BLaER1 treated with 17β-estradiol and CSF1 and Interleukin-3, amounts not matched to agents 10 nM and 100 nM (cell line): ENCODE data around the gene C5orf46.

Experiments
- H3K27ac ChIP-seq, 11 experiments: shearing (Covaris generic); formaldehyde crosslinking; 2 replicates each; pipeline ENCODE4 v1.8.1; 2022
- H3K27me3 ChIP-seq, 11 experiments: shearing (Covaris generic); formaldehyde crosslinking; 2 replicates each; pipeline ENCODE4 v1.8.1; 2022
- H3K36me3 ChIP-seq, 11 experiments: shearing (Covaris generic); formaldehyde crosslinking; 2 replicates each; pipeline ENCODE4 v1.8.1; 2022
- H3K4me1 ChIP-seq, 10 experiments: shearing (Covaris generic); formaldehyde crosslinking; 2 replicates each; pipeline ENCODE4 v1.8.1; 2022
- H3K4me2 ChIP-seq, 11 experiments: shearing (Covaris generic); formaldehyde crosslinking; 2 replicates each; pipeline ENCODE4 v1.8.1; 2022
- H3K4me3 ChIP-seq, 10 experiments: shearing (Covaris generic); formaldehyde crosslinking; 2 replicates each; pipeline ENCODE4 v1.8.1; 2022
- H3K9ac ChIP-seq, 11 experiments: shearing (Covaris generic); formaldehyde crosslinking; 2 replicates each; pipeline ENCODE4 v1.8.1; 2022
- H3K9me3 ChIP-seq, 11 experiments: shearing (Covaris generic); formaldehyde crosslinking; replicated peaks in 1 of 11; 2 replicates each; pipeline ENCODE4 v1.8.1; 2022
- H4K20me1 ChIP-seq, 11 experiments: shearing (Covaris generic); formaldehyde crosslinking; 2 replicates each; pipeline ENCODE4 v1.8.1; 2022
- Cebpa-rat ChIP-seq, 11 experiments: shearing (Covaris generic); IDR thresholded peaks; 2 replicates each; pipeline ENCODE4 v1.8.1; 2022

Gene C5orf46

GRCh38 chr5:147925020-147925419 lies 18.7 kb upstream of the C5orf46 start:
- Histone ChIP-seq H4K20me1 (no peaks in the 10 kb centered on the region), H3K27me3 (no peaks in the 10 kb centered on the region), H3K4me1 (peaks cover 0 to 50% (median 14%) of the 10 kb centered on the region in 10 experiments; a peak in 12 of 20 replicates), H3K27ac (no peak overlapping the region), H3K9ac (no peak overlapping the region), H3K4me2 (no peak overlapping the region), H3K9me3 (0 out of 22 replicates have a peak, but pooled peaks cover 0 to 3% (median 0%) of the 10 kb centered on the region in 11 experiments), H3K36me3 (no peaks in the 10 kb centered on the region), H3K4me3 (no peak overlapping the region)
- TF ChIP-seq Cebpa-rat (IDR thresholded peaks at IDR 0.05) = no peak

GRCh38 chr5:147921136-147921535 lies 14.8 kb upstream of the C5orf46 start:
- no peaks in the 10 kb centered on the region for H4K20me1 ChIP-seq
- H3K36me3 ChIP-seq = no peaks in the 10 kb centered on the region
- no peak overlapping the region for H3K4me3 ChIP-seq
- H3K4me2 ChIP-seq = peak overlapping the region in 4 of 11 experiments; percentile 21 to 43 (median 40); a peak in 5 of 22 replicates
- no peaks in the 10 kb centered on the region for H3K9me3 ChIP-seq
- H3K27ac ChIP-seq = no peak overlapping the region
- no peak for TF ChIP-seq Cebpa-rat (IDR thresholded peaks at IDR 0.05)
- no peak overlapping the region for H3K9ac ChIP-seq
- peaks cover 0 to 14% (median 0%) of the 10 kb centered on the region in 10 experiments; a peak in 7 of 20 replicates for H3K4me1 ChIP-seq
- H3K27me3 ChIP-seq = no peaks in the 10 kb centered on the region

GRCh38 chr5:147920420-147921030 lies 14.2 kb upstream of the C5orf46 start:
- peak overlapping the region in 4 of 11 experiments; percentile 21 to 43 (median 40); a peak in 5 of 22 replicates for H3K4me2 ChIP-seq
- H3K4me1 ChIP-seq = peaks cover 0 to 13% (median 0%) of the 10 kb centered on the region in 10 experiments; a peak in 7 of 20 replicates
- H3K36me3 ChIP-seq = no peaks in the 10 kb centered on the region
- no peaks in the 10 kb centered on the region for H4K20me1 ChIP-seq
- no peaks in the 10 kb centered on the region for H3K27me3 ChIP-seq
- no peak overlapping the region for H3K4me3 ChIP-seq
- TF ChIP-seq Cebpa-rat (IDR thresholded peaks at IDR 0.05) = no peak
- H3K9me3 ChIP-seq = no peaks in the 10 kb centered on the region
- no peak overlapping the region for H3K9ac ChIP-seq
- H3K27ac ChIP-seq = no peak overlapping the region

- no peak overlapping the region for H3K4me3 ChIP-seq
- H3K9ac ChIP-seq = no peak overlapping the region
- no peak for TF ChIP-seq Cebpa-rat (IDR thresholded peaks at IDR 0.05)
- H3K27ac ChIP-seq = no peak overlapping the region
- peaks cover 0 to 13% (median 0%) of the 10 kb centered on the region in 10 experiments; a peak in 7 of 20 replicates for H3K4me1 ChIP-seq
- no peaks in the 10 kb centered on the region for H4K20me1 ChIP-seq
- H3K4me2 ChIP-seq = no peak overlapping the region
- no peaks in the 10 kb centered on the region for H3K27me3 ChIP-seq
- no peaks in the 10 kb centered on the region for H3K9me3 ChIP-seq
- no peaks in the 10 kb centered on the region for H3K36me3 ChIP-seq
Measured at GRCh38 chr5:147918899-147919298, 12.6 kb upstream of the C5orf46 start.

GRCh38 chr5:147918101-147918685 lies 11.9 kb upstream of the C5orf46 start:
- H3K27me3 ChIP-seq = peaks cover 0 to 1% (median 0%) of the 10 kb centered on the region in 11 experiments; a peak in 1 of 22 replicates
- no peak overlapping the region for H3K9ac ChIP-seq
- no peak for TF ChIP-seq Cebpa-rat (IDR thresholded peaks at IDR 0.05)
- H3K4me3 ChIP-seq = no peak overlapping the region
- no peaks in the 10 kb centered on the region for H4K20me1 ChIP-seq
- H3K9me3 ChIP-seq = no peaks in the 10 kb centered on the region
- H3K36me3 ChIP-seq = no peaks in the 10 kb centered on the region
- H3K27ac ChIP-seq = no peak overlapping the region
- H3K4me1 ChIP-seq = peaks cover 0 to 13% (median 0%) of the 10 kb centered on the region in 10 experiments; a peak in 7 of 20 replicates
- no peak overlapping the region for H3K4me2 ChIP-seq

- H3K9me3 ChIP-seq = no peaks in the 10 kb centered on the region
- H4K20me1 ChIP-seq = no peaks in the 10 kb centered on the region
- H3K4me1 ChIP-seq = peaks cover 0 to 6% (median 0%) of the 10 kb centered on the region in 10 experiments; a peak in 1 of 20 replicates
- no peak overlapping the region for H3K4me2 ChIP-seq
- H3K9ac ChIP-seq = no peak overlapping the region
- TF ChIP-seq Cebpa-rat (IDR thresholded peaks at IDR 0.05) = no peak
- no peak overlapping the region for H3K4me3 ChIP-seq
- no peaks in the 10 kb centered on the region for H3K36me3 ChIP-seq
- H3K27me3 ChIP-seq = peaks cover 0 to 12% (median 0%) of the 10 kb centered on the region in 11 experiments; a peak in 1 of 22 replicates
- H3K27ac ChIP-seq = no peak overlapping the region
Measured at GRCh38 chr5:147913786-147914185, 7.4 kb upstream of the C5orf46 start.

GRCh38 chr5:147912011-147912410 lies 5.7 kb upstream of the C5orf46 start:
- Histone ChIP-seq H3K27ac (no peak overlapping the region), H4K20me1 (no peaks in the 10 kb centered on the region), H3K36me3 (no peaks in the 10 kb centered on the region), H3K4me1 (peaks cover 0 to 6% (median 0%) of the 10 kb centered on the region in 10 experiments; a peak in 1 of 20 replicates), H3K9me3 (no peaks in the 10 kb centered on the region), H3K4me2 (no peak overlapping the region), H3K4me3 (no peak overlapping the region), H3K27me3 (peaks cover 0 to 12% (median 0%) of the 10 kb centered on the region in 11 experiments; a peak in 1 of 22 replicates), H3K9ac (no peak overlapping the region)
- TF ChIP-seq Cebpa-rat (IDR thresholded peaks at IDR 0.05) = no peak

GRCh38 chr5:147911427-147911826 lies 5.1 kb upstream of the C5orf46 start:
- Histone ChIP-seq H3K36me3 (no peaks in the 10 kb centered on the region), H3K27ac (no peak overlapping the region), H3K4me1 (peaks cover 0 to 6% (median 0%) of the 10 kb centered on the region in 10 experiments; a peak in 1 of 20 replicates), H3K4me2 (no peak overlapping the region), H3K9me3 (no peaks in the 10 kb centered on the region), H3K4me3 (no peak overlapping the region), H3K9ac (no peak overlapping the region), H3K27me3 (peaks cover 0 to 12% (median 0%) of the 10 kb centered on the region in 11 experiments; a peak in 1 of 22 replicates), H4K20me1 (no peaks in the 10 kb centered on the region)
- no peak for TF ChIP-seq Cebpa-rat (IDR thresholded peaks at IDR 0.05)

- H3K9ac ChIP-seq = no peak overlapping the region
- H3K4me1 ChIP-seq = no peaks in the 10 kb centered on the region
- no peaks in the 10 kb centered on the region for H3K36me3 ChIP-seq
- no peak overlapping the region for H3K27ac ChIP-seq
- H3K4me3 ChIP-seq = no peak overlapping the region
- no peaks in the 10 kb centered on the region for H3K27me3 ChIP-seq
- no peak for TF ChIP-seq Cebpa-rat (IDR thresholded peaks at IDR 0.05)
- no peak overlapping the region for H3K4me2 ChIP-seq
- H4K20me1 ChIP-seq = no peaks in the 10 kb centered on the region
- H3K9me3 ChIP-seq = no peaks in the 10 kb centered on the region
Measured at GRCh38 chr5:147904110-147904509, 2.2 kb downstream of the C5orf46 start.
